SK-N-SH (cell line): ENCODE results near the gene SPDYA.

ENCODE experiments used
- CTCF ChIP-seq: fragments of 200-600 bp; sonication (generic); IDR thresholded peaks from 2 replicates; pipeline ENCODE4 v1.6.1; 2017; ENCODE audit warnings: antibody characterized with exemption, mild to moderate bottlenecking, moderate library complexity
- ELF1 ChIP-seq: IDR thresholded peaks from 2 replicates; pipeline ENCODE4 v1.4.0; 2012
- MXI1 ChIP-seq: IDR thresholded peaks from 2 replicates; pipeline ENCODE4 v1.6.1; 2012; ENCODE audit warnings: mild to moderate bottlenecking, low read depth, low read length, improper control_type of control experiment
- RAD21 ChIP-seq: IDR thresholded peaks from 2 replicates; pipeline ENCODE4 v1.6.1; 2012; ENCODE audit warnings: mild to moderate bottlenecking, low read length
- TAF1 ChIP-seq: IDR thresholded peaks from 2 replicates; pipeline ENCODE4 v1.6.1; 2012; ENCODE audit warnings: low read depth, mild to moderate bottlenecking, low read length, moderate library complexity, borderline replicate concordance
- TCF12 ChIP-seq: IDR thresholded peaks from 2 replicates; pipeline ENCODE4 v1.4.0; 2012
- TF ChIP-seq, protein P1 (sequence below): IDR thresholded peaks from 2 replicates; pipeline ENCODE4 v1.4.0; 2012; ENCODE audit warnings: low read depth

- no peak for TF ChIP-seq TAF1
- TF ChIP-seq RAD21: no peak
- TF ChIP-seq CTCF: no peak
- TF ChIP-seq MXI1: peak; percentile 98
- TF ChIP-seq, protein P1, sequence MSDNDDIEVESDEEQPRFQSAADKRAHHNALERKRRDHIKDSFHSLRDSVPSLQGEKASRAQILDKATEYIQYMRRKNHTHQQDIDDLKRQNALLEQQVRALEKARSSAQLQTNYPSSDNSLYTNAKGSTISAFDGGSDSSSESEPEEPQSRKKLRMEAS: peak; percentile 87
- no peak for TF ChIP-seq TCF12
- TF ChIP-seq ELF1: peak; percentile 10; the same call in 1 of the 2 replicates
Measured at GRCh38 chr2:28895189-28895893, 84.7 kb downstream of the SPDYA start.
